Left kidney (tissue), 1 donor: ENCODE data around the gene TBC1D2B. TPM values are rescaled to one million over a fixed set of nuclear protein-coding genes. Genes with fewer than 3 reads are reported as not detected.

Experiments used
- polyA plus RNA-seq: library from polyadenylated mRNA; unstranded; fragments of 120-200 nt; gene quantifications from one replicate; pipeline ENCODE4 v1.2.1, GENCODE V29; 2013; ENCODE audit not compliant: insufficient read length

The TBC1D2B gene
- polyA plus RNA-seq, 1 donor, result 30.8 TPM

Other genes with a start within 250 kb of the TBC1D2B start
- gene SH2D7, start 14.8 kb upstream of the TBC1D2B start, polyA plus RNA-seq, result 0.98 TPM
- gene CIB2, start 53.7 kb upstream of the TBC1D2B start, polyA plus RNA-seq, result 35.2 TPM
- 62.4 TPM for gene IDH3A, start 71.7 kb upstream of the TBC1D2B start, polyA plus RNA-seq
- gene ACSBG1, start 156.9 kb upstream of the TBC1D2B start, polyA plus RNA-seq, result 1.4 TPM
- 37.6 TPM for gene DNAJA4, start 186.9 kb upstream of the TBC1D2B start, polyA plus RNA-seq
- 131 TPM for gene SKIC8, start 221.9 kb upstream of the TBC1D2B start, polyA plus RNA-seq